GM12878 (cell line): ENCODE data around the gene KRT25. TPM values are rescaled to one million over a fixed set of nuclear protein-coding genes. Genes with fewer than 3 reads are reported as not detected.

Experiments used
- ATAC-seq: fragments of 200-7000 bp; cut with Tn5 transposase; 3 replicates; pipeline ENCODE4 v1.9.1; 2020; ENCODE audit warnings: mild to moderate bottlenecking, moderate library complexity
- BruUV-seq: library from RNA; stranded (reverse); fragments of 400-500 nt; replicated peaks from 2 replicates; lab custom pipeline; 2021; lab: Mats Ljungman, UMichigan
- CTCF ChIA-PET: fragments of 300-600 bp; sonication (Branson Sonifier 250); formaldehyde crosslinking; extraction: SDS; loops from one replicate; lab custom pipeline; 2021; ENCODE audit warnings: inconsistent platforms; lab: Yijun Ruan, JAX
- POLR2A ChIA-PET: fragments of 350-600 bp; formaldehyde crosslinking; extraction: SDS; loops from one replicate; lab custom pipeline; 2021; ENCODE audit warnings: inconsistent platforms; lab: Charles Lee
- RAD21 ChIA-PET: fragments of 300-600 bp; sonication (Branson Sonifier 250); formaldehyde crosslinking; loops from one replicate; lab custom pipeline; 2023; ENCODE audit warnings: antibody characterized with exemption; ENCODE audit not compliant: unreplicated experiment; lab: Charles Lee
- SMC1A ChIA-PET: fragments of 300-600 bp; sonication (Branson Sonifier 250); formaldehyde crosslinking; loops from one replicate; lab custom pipeline; 2023; ENCODE audit not compliant: unreplicated experiment, uncharacterized antibody; lab: Charles Lee
- DNase-seq: peaks from one replicate; pipeline ENCODE4 v3.0.0-alpha.2; 2011; ENCODE audit warnings: low read depth, low spot score
- FAIRE-seq: peaks from 3 replicates; lab custom pipeline; 2011; peaks lifted over from hg19 to GRCh38; lab: Jason Lieb, UNC
- H2AFZ ChIP-seq: 2 replicates; pipeline ENCODE4 v1.6.0; 2011; ENCODE audit warnings: low read depth, low read length, control low read depth; ENCODE audit not compliant: control insufficient read depth
- H3K27ac ChIP-seq: 2 replicates; pipeline ENCODE4 v1.5.1; 2011; ENCODE audit warnings: control low read depth; ENCODE audit not compliant: control insufficient read depth, insufficient read depth
- H3K27me3 ChIP-seq, 2 experiments: replicated peaks in 1 of 2; 2 replicates each; pipeline versions ENCODE4 v1.6.0 to v1.6.1; 2011; ENCODE audit warnings: low read length in 1 of 2; ENCODE audit not compliant: control insufficient read depth in 2 of 2, insufficient read depth in 2 of 2
- H3K36me3 ChIP-seq, 2 experiments: 2 replicates each; pipeline ENCODE4 v1.5.1; 2011; ENCODE audit warnings: low read length in 1 of 2; ENCODE audit not compliant: control insufficient read depth in 2 of 2, insufficient read depth in 2 of 2
- H3K4me1 ChIP-seq: 2 replicates; pipeline ENCODE4 v1.6.1; 2011; ENCODE audit warnings: mild to moderate bottlenecking, low read length, moderate library complexity, mixed read lengths; ENCODE audit not compliant: control insufficient read depth, insufficient read depth
- H3K4me2 ChIP-seq: 2 replicates; pipeline ENCODE4 v1.6.0; 2011; ENCODE audit warnings: control low read depth; ENCODE audit not compliant: control insufficient read depth, insufficient read depth
- H3K4me3 ChIP-seq: fragments of 200-600 bp; sonication (generic); 2 replicates; pipeline ENCODE4 v1.5.1; 2016
- H3K79me2 ChIP-seq: 2 replicates; pipeline ENCODE4 v1.6.0; 2011; ENCODE audit warnings: low read length; ENCODE audit not compliant: control insufficient read depth, insufficient read depth
- H3K9ac ChIP-seq: 2 replicates; pipeline ENCODE4 v1.8.0; 2011; ENCODE audit warnings: low read length, control low read depth, mixed read lengths; ENCODE audit not compliant: control insufficient read depth, insufficient read depth
- H3K9me3 ChIP-seq: replicated peaks from 3 replicates; pipeline ENCODE4 v1.5.1; 2011; ENCODE audit warnings: mild to moderate bottlenecking, low read length; ENCODE audit not compliant: control insufficient read depth, insufficient read depth
- H4K20me1 ChIP-seq: 2 replicates; pipeline ENCODE4 v1.6.0; 2011; ENCODE audit not compliant: control insufficient read depth, insufficient read depth
- CBX5 ChIP-seq: sonication (generic); IDR thresholded peaks from 2 replicates; pipeline ENCODE4 v1.6.1; 2016; ENCODE audit warnings: low read depth, moderate library complexity, mild to moderate bottlenecking, inconsistent platforms
- CREB1 ChIP-seq: IDR thresholded peaks from 2 replicates; pipeline ENCODE4 v1.6.1; 2012; ENCODE audit warnings: low read depth, mild to moderate bottlenecking, inconsistent platforms
- EGR1 ChIP-seq, 2 experiments: IDR thresholded peaks; 1 replicate in 1 of 2; 2 replicates in 1 of 2; pipeline ENCODE4 v1.6.1; 2011 to 2012; ENCODE audit warnings: low read depth in 2 of 2, low read length in 2 of 2, borderline replicate concordance in 1 of 2, mild to moderate bottlenecking in 1 of 2, moderate library complexity in 1 of 2
- EZH2 ChIP-seq: IDR thresholded peaks from 2 replicates; pipeline ENCODE4 v1.6.1; 2012; ENCODE audit warnings: low read depth, mild to moderate bottlenecking, control low read depth, inconsistent platforms, low read length, borderline replicate concordance; ENCODE audit not compliant: control insufficient read depth
- FOXK2 ChIP-seq: fragments of 450-650 bp; IDR thresholded peaks from 2 replicates; pipeline ENCODE4 v1.6.1; 2017; ENCODE audit warnings: mild to moderate bottlenecking, moderate library complexity
- GATAD2B ChIP-seq: fragments of 450-650 bp; conservative IDR thresholded peaks from 2 replicates; pipeline ENCODE4 v1.6.1; 2017; ENCODE audit warnings: low read depth, mild to moderate bottlenecking, moderate library complexity
- MYC ChIP-seq: IDR thresholded peaks from 2 replicates; pipeline ENCODE4 v1.6.1; 2011; ENCODE audit warnings: mild to moderate bottlenecking, low read length, moderate library complexity, inconsistent platforms; ENCODE audit not compliant: insufficient read depth, insufficient replicate concordance, insufficient read length, severe bottlenecking
- NKRF ChIP-seq: fragments of 450-650 bp; conservative IDR thresholded peaks from 2 replicates; pipeline ENCODE4 v1.6.1; 2017; ENCODE audit warnings: mild to moderate bottlenecking, moderate library complexity
- RFX5 ChIP-seq: IDR thresholded peaks from 2 replicates; pipeline ENCODE4 v1.6.1; 2011; ENCODE audit warnings: low read depth, low read length, improper control_type of control experiment
- ZBED1 ChIP-seq: IDR thresholded peaks from 2 replicates; pipeline ENCODE4 v1.6.1; 2016; ENCODE audit warnings: borderline replicate concordance
- ZNF274 ChIP-seq: IDR thresholded peaks from one replicate; pipeline ENCODE4 v1.8.0; 2011; ENCODE audit not compliant: insufficient read length, insufficient read depth
- WGBS: methylation state at CpG from one replicate; pipeline ENCODE4 v1.1.6; 2016; ENCODE audit warnings: low lambda C conversion rate; ENCODE audit not compliant: insufficient replicate concordance, insufficient coverage; ENCODE audit errors: missing lambda C conversion rate; 5-methylcytosine and 5-hydroxymethylcytosine counted together
- in situ Hi-C: fragments of 300-500 bp; cut with MboI; formaldehyde crosslinking; loops from 9 replicates; pipeline ENCODE4 v1.14.3; 2018; ENCODE audit warnings: mixed read lengths
- intact Hi-C: fragments of 100-400 bp; cut with micrococcal nuclease; formaldehyde crosslinking; loops from one replicate; pipeline ENCODE4 v1.14.2; 2022; ENCODE audit not compliant: unreplicated experiment
- polyA plus RNA-seq, 11 experiments: library from polyadenylated mRNA; depleted of rRNA in 4 of 11; unstranded in 6 of 11; stranded (reverse) in 5 of 11; fragments of >200 nt; fragmentation: Nextera tagmentation in 4 of 11; fragmentation: Illumina TruSeq in 1 of 11; extraction: Ambion mirVana in 4 of 11; extraction: Trizol in 1 of 11; gene quantifications; 1 replicate in 1 of 11; 2 replicates in 10 of 11; pipeline versions ENCODE4 v1.2.1 to v1.2.3, GENCODE V29; 2011 to 2016; ENCODE audit warnings: inconsistent platforms in 2 of 11, missing spikeins in 2 of 11, low read depth in 1 of 11
- total RNA-seq, 4 experiments: library from RNA; depleted of rRNA in 3 of 4; stranded (reverse); fragments of >200 nt in 3 of 4; fragmentation: Illumina TruSeq in 1 of 4; extraction: Trizol in 1 of 4; gene quantifications; 2 replicates each; pipeline versions ENCODE4 v1.2.1 to v1.2.3, GENCODE V29; 2013 to 2021

KRT25 gene
- total and polyA plus RNA-seq, 10 of the 15 experiments (the other 5 are each of a cell fraction or from before 2014, with no cell fraction given) = not detected

GRCh38 chr17:40763752-40764151 is 8.6 kb upstream of the KRT25 start:
- ChIA-PET RAD21 (no interaction called here), SMC1A (no interaction called here), CTCF (interaction anchor here (0.8 kb wide), 1 partner anchor 144 kb away, joined by 3 read pairs; no protein-coding TSS in a partner anchor), POLR2A (no interaction called here)
- no peak overlapping the region for H3K27ac ChIP-seq
- H3K4me1 ChIP-seq = no peaks in the 10 kb centered on the region
- BruUV-seq = no TSS peak
- H2AFZ ChIP-seq = no peak overlapping the region
- H4K20me1 ChIP-seq = no peaks in the 10 kb centered on the region
- no peak overlapping the region for H3K4me3 ChIP-seq
- WGBS = 0% methylated on average over 1 of the region's 1 CpG
- no peak overlapping the region for H3K9ac ChIP-seq
- no peak overlapping the region for H3K4me2 ChIP-seq
- peaks cover 12% of the 10 kb centered on the region for H3K9me3 ChIP-seq
- ATAC-seq (no peak), FAIRE-seq (no peak), DNase-seq (no peak)
- H3K27me3 ChIP-seq = peaks cover 0 to 3% of the 10 kb centered on the region in 2 experiments; a peak in 2 of 4 replicates
- H3K36me3 ChIP-seq = no peaks in the 10 kb centered on the region
- in situ Hi-C loops = no loop called here
- TF ChIP-seq NKRF (no peak), CBX5 (0 out of 2 replicates have a peak, but pooled peaks have one; percentile 34)
- intact Hi-C loops = no loop called here
- H3K79me2 ChIP-seq = no peaks in the 10 kb centered on the region

- no TSS peak for BruUV-seq
- no peaks in the 10 kb centered on the region; a peak in 2 of 4 replicates for H3K27me3 ChIP-seq
- CTCF ChIA-PET = no interaction called here
- RAD21 ChIA-PET = no interaction called here
- TF ChIP-seq CREB1 = no peak
- TF ChIP-seq MYC = no peak
- TF ChIP-seq ZBED1 = no peak
- no peak for TF ChIP-seq FOXK2
- TF ChIP-seq GATAD2B = no peak
- TF ChIP-seq RFX5 = no peak
- TF ChIP-seq EGR1 (IDR thresholded peaks at IDR 0.05; ENCODE audit: borderline replicate concordance in 1 of 2, low read depth in 2 of 2, low read length in 2 of 2) = no peak
- no peak for TF ChIP-seq ZNF274
- no peak for TF ChIP-seq EZH2
- H3K27ac ChIP-seq = no peak overlapping the region
- no peaks in the 10 kb centered on the region for H4K20me1 ChIP-seq
- H3K9me3 ChIP-seq = peaks cover 12% of the 10 kb centered on the region
- H3K4me1 ChIP-seq = no peaks in the 10 kb centered on the region
- 0% methylated on average over 1 of the region's 1 CpG for WGBS
- no peaks in the 10 kb centered on the region for H3K79me2 ChIP-seq
- intact Hi-C loops = no loop called here
- no peak overlapping the region for H2AFZ ChIP-seq
- no peaks in the 10 kb centered on the region for H3K36me3 ChIP-seq
- H3K4me3 ChIP-seq = no peak overlapping the region
- SMC1A ChIA-PET = interaction anchor here (1.0 to 1.5 kb wide), 2 partner anchors 9 to 41 kb away, joined by 3 to 4 read pairs; no protein-coding TSS in a partner anchor
- in situ Hi-C loops = no loop called here
- FAIRE-seq (no peak), DNase-seq (no peak), ATAC-seq (no peak)
- no peak overlapping the region for H3K4me2 ChIP-seq
- POLR2A ChIA-PET = no interaction called here
- H3K9ac ChIP-seq = no peak overlapping the region
Measured at GRCh38 chr17:40760105-40761016, 5.2 kb upstream of the KRT25 start.
